GM21367 (cell line): ENCODE results near the gene CBARP.
"Not testable (repeated sequence)": the region's sequence is repeated elsewhere in the genome, so short reads cannot be mapped to it uniquely, and the experiment has no call there.

ENCODE experiments used
- ATAC-seq: cut with Tn5 transposase; IDR thresholded peaks from one replicate; pipeline ENCODE4 v1.9.1; 2021; ENCODE audit not compliant: unreplicated experiment

Gene CBARP

GRCh38 chr19:1254081-1254527 is 16.3 kb upstream of the CBARP start:
- no peak for ATAC-seq

- no peak for ATAC-seq
These were observed 15.8 kb upstream of the CBARP start for GRCh38 chr19:1253514-1254080.

- ATAC-seq, result no peak
These were observed 15.2 kb upstream of the CBARP start for GRCh38 chr19:1252821-1253513.

- no peak for ATAC-seq
These were observed 14.5 kb upstream of the CBARP start for GRCh38 chr19:1252221-1252820.

GRCh38 chr19:1251330-1252220 is 13.8 kb upstream of the CBARP start:
- no peak for ATAC-seq

GRCh38 chr19:1250437-1251260 is 12.8 kb upstream of the CBARP start:
- ATAC-seq, result no peak

GRCh38 chr19:1249990-1250436 is 12.2 kb upstream of the CBARP start:
- no peak for ATAC-seq

GRCh38 chr19:1249298-1249989 is 11.6 kb upstream of the CBARP start:
- peak; percentile 33 for ATAC-seq

- ATAC-seq, result peak; percentile 10
These were observed 11.0 kb upstream of the CBARP start for GRCh38 chr19:1248786-1249297.

GRCh38 chr19:1248139-1248785 is 10.5 kb upstream of the CBARP start, which contains the start of gene MIDN:
Gene MIDN (plus strand): TSS chr19:1248583. CDS start chr19:1250297, 1,714 bp downstream.
- peak; percentile 8 for ATAC-seq

- no peak for ATAC-seq
These were observed 9.9 kb upstream of the CBARP start for GRCh38 chr19:1247748-1248138.

GRCh38 chr19:1246265-1247087 is 8.7 kb upstream of the CBARP start:
- not testable (repeated sequence) for ATAC-seq

GRCh38 chr19:1245494-1246264 is 7.9 kb upstream of the CBARP start:
- no peak for ATAC-seq

GRCh38 chr19:1244693-1245451 is 7.1 kb upstream of the CBARP start:
- ATAC-seq, result no peak

- ATAC-seq, result no peak
These were observed 6.2 kb upstream of the CBARP start for GRCh38 chr19:1243768-1244692.
